GM19452 (cell line): ENCODE data around the gene PTGER2.

Experiments
- ATAC-seq: cut with Tn5 transposase; IDR thresholded peaks from one replicate; pipeline ENCODE4 v1.9.1; 2021; ENCODE audit not compliant: unreplicated experiment

PTGER2 gene, protein sequence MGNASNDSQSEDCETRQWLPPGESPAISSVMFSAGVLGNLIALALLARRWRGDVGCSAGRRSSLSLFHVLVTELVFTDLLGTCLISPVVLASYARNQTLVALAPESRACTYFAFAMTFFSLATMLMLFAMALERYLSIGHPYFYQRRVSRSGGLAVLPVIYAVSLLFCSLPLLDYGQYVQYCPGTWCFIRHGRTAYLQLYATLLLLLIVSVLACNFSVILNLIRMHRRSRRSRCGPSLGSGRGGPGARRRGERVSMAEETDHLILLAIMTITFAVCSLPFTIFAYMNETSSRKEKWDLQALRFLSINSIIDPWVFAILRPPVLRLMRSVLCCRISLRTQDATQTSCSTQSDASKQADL

DNA sequence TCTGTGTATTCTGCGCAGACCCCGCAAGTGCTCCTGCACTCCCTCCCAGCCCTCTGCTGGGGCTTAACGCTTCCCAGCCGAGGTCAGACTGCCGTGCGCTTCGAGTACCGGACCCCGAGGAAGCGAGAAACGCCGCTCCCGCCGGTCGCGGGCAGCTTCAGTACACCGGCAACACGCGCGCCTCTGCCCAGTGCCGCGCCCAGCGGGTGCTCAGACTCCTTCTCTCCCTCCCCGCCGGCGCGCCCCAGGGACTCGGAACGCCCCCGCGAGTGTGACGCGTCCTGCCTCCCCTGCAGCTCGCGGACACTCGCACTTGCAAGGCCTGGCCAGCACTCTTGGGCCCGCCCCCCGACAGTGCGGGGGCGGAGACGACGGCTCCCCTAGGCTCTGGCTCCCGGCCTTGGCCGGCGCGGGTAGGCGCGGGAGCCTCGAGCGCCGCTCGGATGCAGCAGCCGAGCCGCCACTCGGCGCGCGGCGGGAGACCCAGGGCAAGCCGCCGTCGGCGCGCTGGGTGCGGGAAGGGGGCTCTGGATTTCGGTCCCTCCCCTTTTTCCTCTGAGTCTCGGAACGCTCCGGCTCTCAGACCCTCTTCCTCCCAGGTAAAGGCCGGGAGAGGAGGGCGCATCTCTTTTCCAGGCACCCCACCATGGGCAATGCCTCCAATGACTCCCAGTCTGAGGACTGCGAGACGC lies at the start of gene PTGER2:
TSS of gene PTGER2 (plus strand) at position 410 of the 692 bp plus-strand sequence. CDS start at position 647, 237 bp downstream.
- peak; percentile 52 for ATAC-seq

DNA sequence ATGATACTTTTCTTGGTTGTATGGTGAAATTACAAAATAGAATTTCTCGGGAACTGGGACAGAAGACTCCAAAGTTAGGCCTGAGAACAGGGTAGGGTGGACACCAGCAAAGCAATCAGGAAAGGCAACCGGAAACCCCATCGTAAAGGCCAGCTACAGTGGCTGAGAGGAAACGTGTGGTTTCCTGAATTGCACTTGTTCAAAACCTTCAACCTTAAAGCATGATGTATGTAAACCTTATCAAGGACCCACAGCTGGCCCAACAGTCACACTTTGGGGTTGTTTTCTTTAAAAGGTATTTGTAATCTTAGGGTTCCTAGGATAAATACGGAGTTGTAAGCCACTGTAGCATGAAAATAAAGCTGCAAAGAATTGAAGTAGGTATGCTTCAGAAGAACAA lies 48.9 kb upstream of the PTGER2 start:
- ATAC-seq: no peak

GRCh38 chr14:52266179-52266578 lies 47.9 kb upstream of the PTGER2 start:
- ATAC-seq: no peak

- ATAC-seq: no peak
Measured at GRCh38 chr14:52266782-52267181, 47.3 kb upstream of the PTGER2 start.

GRCh38 chr14:52267501-52268278 lies 46.4 kb upstream of the PTGER2 start, which contains the start of gene PTGDR:
Gene PTGDR (plus strand): TSS chr14:52267698. CDS start chr14:52267815, 117 bp downstream.
- no peak for ATAC-seq

- no peak for ATAC-seq
Measured at GRCh38 chr14:52268279-52269061, 45.6 kb upstream of the PTGER2 start.

- no peak for ATAC-seq
Measured at GRCh38 chr14:52269100-52269499, 45.0 kb upstream of the PTGER2 start.

DNA sequence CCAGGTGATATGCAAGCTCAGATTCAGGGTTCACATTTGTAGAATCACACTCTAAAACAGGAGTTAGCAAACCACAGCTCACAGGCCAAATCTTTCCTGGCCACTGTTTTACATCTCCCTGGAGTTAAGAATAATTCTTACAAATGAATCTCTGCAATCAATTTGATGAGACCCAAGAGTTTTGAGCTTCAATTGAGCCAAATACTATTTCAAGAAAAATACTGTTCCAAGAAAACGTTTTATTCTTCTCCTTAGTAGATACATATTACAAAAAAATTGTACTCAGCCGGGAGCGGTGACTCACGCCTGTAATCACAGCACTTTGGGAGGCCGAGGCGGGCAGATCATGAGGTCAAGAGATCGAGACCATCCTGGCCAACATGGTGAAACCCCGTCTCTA lies 44.1 kb upstream of the PTGER2 start:
- ATAC-seq: no peak

GRCh38 chr14:52271538-52271937 lies 42.6 kb upstream of the PTGER2 start:
- no peak for ATAC-seq

DNA sequence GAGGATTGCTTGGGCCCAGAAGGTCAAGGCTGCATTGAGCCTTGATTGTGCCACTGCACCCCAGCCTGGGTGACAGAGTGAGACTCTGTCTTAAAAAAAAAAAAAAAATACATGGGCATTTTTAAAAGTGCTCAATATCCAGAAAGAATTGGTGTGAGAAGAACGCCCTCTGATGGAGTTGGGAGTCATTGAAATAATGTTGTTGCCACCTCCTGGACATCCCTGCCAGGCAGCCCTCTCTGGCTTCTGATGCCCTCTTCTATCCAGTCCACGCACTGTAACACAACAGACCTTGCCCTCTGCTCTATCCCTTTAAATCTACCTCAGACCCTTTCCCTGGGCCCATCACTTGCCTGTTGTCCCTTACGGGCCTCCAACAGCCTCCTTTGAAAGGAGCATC lies 41.7 kb upstream of the PTGER2 start:
- no peak for ATAC-seq

DNA sequence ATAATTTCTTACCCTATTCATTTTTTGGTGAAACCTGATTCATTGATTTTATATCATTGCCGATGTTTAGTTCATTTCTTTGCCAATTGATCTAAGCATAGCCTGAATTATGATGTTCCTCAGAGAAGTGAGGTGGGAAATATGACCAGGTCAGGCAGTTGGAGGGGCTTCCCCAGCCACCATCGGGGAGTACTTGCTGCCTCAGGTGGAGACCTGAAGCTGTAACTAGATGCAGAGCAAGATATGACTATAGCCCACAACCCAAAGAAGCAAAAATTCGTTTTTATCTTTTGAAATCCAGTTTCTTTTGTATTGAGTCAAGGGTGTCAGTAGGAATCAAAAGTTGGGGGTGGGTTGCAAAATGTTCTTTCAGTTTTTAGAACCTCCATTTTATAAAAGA lies 38.7 kb upstream of the PTGER2 start:
- no peak for ATAC-seq

- ATAC-seq: no peak
Measured at GRCh38 chr14:52277552-52277951, 36.6 kb upstream of the PTGER2 start.

- no peak for ATAC-seq
Measured at GRCh38 chr14:52279408-52279807, 34.7 kb upstream of the PTGER2 start.

- ATAC-seq: no peak
Measured at GRCh38 chr14:52283099-52283498, 31.0 kb upstream of the PTGER2 start.

DNA sequence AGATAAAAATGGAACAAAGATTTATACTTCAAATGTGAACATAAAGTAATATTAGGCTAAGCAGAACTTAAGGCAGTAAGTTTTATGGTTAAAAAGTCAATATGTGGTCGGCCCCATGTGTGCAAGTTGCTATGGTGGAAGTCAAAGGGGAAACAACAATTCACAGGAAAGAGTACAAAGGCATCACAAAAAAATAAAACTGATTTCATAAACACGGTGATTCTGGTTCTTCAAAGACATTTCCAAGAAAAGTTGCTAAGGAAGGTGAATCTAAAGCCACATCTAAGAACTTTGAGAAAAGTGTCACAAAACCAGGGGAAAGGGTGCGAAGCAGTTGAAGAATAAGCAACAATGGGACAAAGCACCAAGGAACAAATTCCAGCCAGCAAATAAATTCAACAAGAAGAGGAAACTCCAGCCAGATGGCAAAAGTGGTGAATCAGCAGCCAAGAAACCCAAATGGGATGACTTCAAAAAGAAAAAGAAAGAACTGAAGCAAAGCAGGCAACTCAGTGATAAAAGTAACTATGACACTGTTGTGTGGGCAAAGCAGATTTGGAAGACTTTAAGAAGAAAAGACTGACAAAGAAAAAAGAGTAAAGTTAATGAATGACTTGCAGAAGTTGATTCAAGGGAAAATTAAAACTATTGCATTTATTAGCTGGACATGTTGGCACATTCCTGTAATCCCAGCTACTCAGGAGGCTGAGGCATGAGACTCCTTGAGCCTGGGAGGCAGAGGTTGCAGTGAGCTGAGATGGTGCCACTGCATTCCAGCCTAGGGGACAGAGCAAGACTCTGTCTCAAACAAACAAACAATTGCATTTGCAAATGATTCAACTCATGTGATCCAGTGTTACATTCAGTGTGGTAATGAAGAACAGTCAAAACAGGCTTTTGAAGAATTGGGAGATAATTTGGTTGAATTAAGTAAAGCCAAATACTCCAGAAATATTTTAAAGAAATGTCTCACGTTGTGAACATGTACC lies 27.2 kb upstream of the PTGER2 start:
- no peak for ATAC-seq

- ATAC-seq: no peak
Measured at GRCh38 chr14:52296378-52296777, 17.7 kb upstream of the PTGER2 start.

GRCh38 chr14:52298795-52299194 lies 15.3 kb upstream of the PTGER2 start:
- ATAC-seq: no peak

DNA sequence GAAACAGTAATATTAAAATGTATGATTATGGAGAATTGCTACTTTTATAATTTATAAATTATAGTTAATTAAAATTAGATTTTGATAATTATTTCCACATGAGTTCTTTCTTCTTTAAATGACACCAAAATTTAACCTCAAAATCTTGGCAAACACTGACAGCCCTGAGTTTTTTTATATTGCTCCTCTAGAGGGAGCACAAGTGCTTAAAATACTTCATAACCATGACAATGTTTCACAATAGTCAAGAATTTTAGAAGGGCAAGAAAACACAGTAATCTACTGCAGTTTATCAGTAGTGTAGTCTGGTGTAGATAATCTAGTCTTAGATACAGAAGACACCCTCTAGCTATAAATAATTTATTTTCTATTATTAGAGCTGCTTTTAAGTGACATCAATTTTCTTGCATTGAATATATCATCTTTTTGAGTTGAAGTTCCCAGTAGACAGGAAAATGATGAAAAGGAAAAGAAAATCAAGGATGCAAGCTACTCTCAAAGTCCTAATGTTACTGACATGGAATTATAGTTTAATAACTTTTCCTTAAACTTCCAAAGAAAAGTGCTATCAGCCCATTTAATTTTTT lies 14.3 kb upstream of the PTGER2 start:
- no peak for ATAC-seq

DNA sequence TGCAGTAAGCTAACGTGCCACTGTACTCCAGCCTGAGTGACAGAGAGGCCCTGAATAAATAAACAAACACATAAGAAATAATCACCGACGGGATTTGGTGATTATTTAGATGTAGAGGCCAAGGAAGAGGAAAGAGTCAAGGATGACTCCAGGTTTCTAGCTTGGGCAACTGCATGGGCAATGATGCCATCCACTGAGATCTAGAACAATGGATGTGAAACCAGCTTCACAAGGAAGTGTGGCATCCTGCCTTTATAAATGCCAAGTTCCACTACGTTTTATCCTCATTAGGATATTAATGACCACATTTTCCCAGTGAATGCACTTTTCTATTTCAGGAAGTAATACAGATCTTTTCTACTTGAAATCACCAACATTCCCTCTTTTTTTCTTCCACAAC lies 10.9 kb upstream of the PTGER2 start:
- no peak for ATAC-seq
